HEK293 (cell line): ENCODE results near the gene KDELR1.

Source experiments
- GLI4 ChIP-seq: fragments of 450-650 bp; formaldehyde crosslinking; IDR thresholded peaks from 2 replicates; pipeline ENCODE4 v1.5.1; 2016; ENCODE audit warnings: missing biosample characterization, missing genetic modification characterization
- IKZF3 ChIP-seq: fragments of 450-650 bp; IDR thresholded peaks from 2 replicates; pipeline ENCODE4 v1.5.0; 2018; ENCODE audit warnings: missing biosample characterization, mild to moderate bottlenecking, missing genetic modification characterization, moderate library complexity
- KLF1 ChIP-seq: fragments of 450-650 bp; formaldehyde crosslinking; IDR thresholded peaks from 2 replicates; pipeline ENCODE4 v1.5.1; 2016; ENCODE audit warnings: missing biosample characterization, missing genetic modification characterization
- REPIN1 ChIP-seq: fragments of 450-650 bp; formaldehyde crosslinking; IDR thresholded peaks from 2 replicates; pipeline ENCODE4 v1.5.1; 2017; ENCODE audit warnings: missing biosample characterization, missing genetic modification characterization, low read depth
- SCRT1 ChIP-seq: fragments of 450-650 bp; formaldehyde crosslinking; IDR thresholded peaks from 2 replicates; pipeline ENCODE4 v1.5.1; 2016; ENCODE audit warnings: missing biosample characterization, missing genetic modification characterization, borderline replicate concordance
- SETDB1 ChIP-seq: IDR thresholded peaks from one replicate; pipeline ENCODE4 v1.6.1; 2017; ENCODE audit warnings: mild to moderate bottlenecking, low read length, moderate library complexity, mixed read lengths; ENCODE audit not compliant: insufficient read length
- ZIC2 ChIP-seq: fragments of 450-650 bp; formaldehyde crosslinking; IDR thresholded peaks from 2 replicates; pipeline ENCODE4 v1.5.1; 2016; ENCODE audit warnings: missing biosample characterization, missing genetic modification characterization
- ZNF112 ChIP-seq: fragments of 450-650 bp; formaldehyde crosslinking; IDR thresholded peaks from 2 replicates; pipeline ENCODE4 v1.5.0; 2017; ENCODE audit warnings: missing biosample characterization, missing genetic modification characterization
- ZNF146 ChIP-seq: fragments of 450-650 bp; formaldehyde crosslinking; IDR thresholded peaks from 2 replicates; pipeline ENCODE4 v1.5.1; 2016; ENCODE audit warnings: missing biosample characterization, missing genetic modification characterization
- ZNF19 ChIP-seq: fragments of 450-650 bp; formaldehyde crosslinking; IDR thresholded peaks from 2 replicates; pipeline ENCODE4; 2016; ENCODE audit warnings: missing biosample characterization, missing genetic modification characterization, low read depth
- ZNF2 ChIP-seq: fragments of 450-650 bp; formaldehyde crosslinking; IDR thresholded peaks from 2 replicates; pipeline ENCODE4 v1.5.1; 2016; ENCODE audit warnings: missing biosample characterization, missing genetic modification characterization
- ZNF202 ChIP-seq: fragments of 450-650 bp; formaldehyde crosslinking; IDR thresholded peaks from 2 replicates; pipeline ENCODE4 v1.5.1; 2016; ENCODE audit warnings: missing biosample characterization, missing genetic modification characterization, borderline replicate concordance
- ZNF221 ChIP-seq: fragments of 450-650 bp; formaldehyde crosslinking; IDR thresholded peaks from 2 replicates; pipeline ENCODE4 v1.5.1; 2017; ENCODE audit warnings: missing biosample characterization, missing genetic modification characterization, borderline replicate concordance
- ZNF37A ChIP-seq: fragments of 450-650 bp; IDR thresholded peaks from 2 replicates; pipeline ENCODE4 v1.5.1; 2018; ENCODE audit warnings: missing biosample characterization, missing genetic modification characterization
- ZNF394 ChIP-seq: fragments of 450-650 bp; formaldehyde crosslinking; IDR thresholded peaks from 2 replicates; pipeline ENCODE4 v1.5.1; 2016; ENCODE audit warnings: missing biosample characterization, missing genetic modification characterization, mild to moderate bottlenecking, moderate library complexity, borderline replicate concordance
- ZNF416 ChIP-seq: fragments of 450-650 bp; formaldehyde crosslinking; IDR thresholded peaks from 2 replicates; pipeline ENCODE4 v1.5.1; 2016; ENCODE audit warnings: missing biosample characterization, missing genetic modification characterization
- ZNF433 ChIP-seq: fragments of 450-650 bp; formaldehyde crosslinking; IDR thresholded peaks from 2 replicates; pipeline ENCODE4 v1.5.1; 2016; ENCODE audit warnings: missing biosample characterization, missing genetic modification characterization, low read depth
- ZNF560 ChIP-seq: fragments of 450-650 bp; formaldehyde crosslinking; IDR thresholded peaks from 2 replicates; pipeline ENCODE4 v1.5.1; 2017; ENCODE audit warnings: missing biosample characterization, missing genetic modification characterization, borderline replicate concordance
- ZNF585B ChIP-seq: fragments of 450-650 bp; formaldehyde crosslinking; IDR thresholded peaks from 2 replicates; pipeline ENCODE4 v1.5.1; 2016; ENCODE audit warnings: missing biosample characterization, missing genetic modification characterization
- ZNF621 ChIP-seq: fragments of 450-650 bp; formaldehyde crosslinking; IDR thresholded peaks from 2 replicates; pipeline ENCODE4 v1.5.1; 2017; ENCODE audit warnings: missing biosample characterization, missing genetic modification characterization
- ZNF654 ChIP-seq: fragments of 450-650 bp; formaldehyde crosslinking; IDR thresholded peaks from 2 replicates; pipeline ENCODE4 v1.5.1; 2016; ENCODE audit warnings: low read depth, missing biosample characterization, missing genetic modification characterization
- ZNF785 ChIP-seq: fragments of 450-650 bp; formaldehyde crosslinking; IDR thresholded peaks from 2 replicates; pipeline ENCODE4 v1.5.1; 2016; ENCODE audit warnings: missing biosample characterization, missing genetic modification characterization
- ZNF837 ChIP-seq: fragments of 450-650 bp; formaldehyde crosslinking; IDR thresholded peaks from 2 replicates; pipeline ENCODE4 v1.5.1; 2016; ENCODE audit warnings: missing biosample characterization, missing genetic modification characterization
- ZSCAN16 ChIP-seq: fragments of 450-650 bp; formaldehyde crosslinking; IDR thresholded peaks from 2 replicates; pipeline ENCODE4 v1.5.1; 2016; ENCODE audit warnings: missing biosample characterization, missing genetic modification characterization
- TF ChIP-seq, protein P1 (sequence below): fragments of 450-650 bp; formaldehyde crosslinking; IDR thresholded peaks from 2 replicates; pipeline ENCODE4 v1.5.1; 2016; ENCODE audit warnings: missing biosample characterization, missing genetic modification characterization
- TF ChIP-seq, protein P2 (sequence below): fragments of 450-650 bp; formaldehyde crosslinking; IDR thresholded peaks from 2 replicates; pipeline ENCODE4 v1.5.1; 2016; ENCODE audit warnings: missing biosample characterization, missing genetic modification characterization
- TF ChIP-seq, protein P3 (sequence below): fragments of 450-650 bp; formaldehyde crosslinking; IDR thresholded peaks from 2 replicates; pipeline ENCODE4 v1.5.1; 2016; ENCODE audit warnings: missing biosample characterization, missing genetic modification characterization
- TF ChIP-seq, protein P4 (sequence below): fragments of 450-650 bp; formaldehyde crosslinking; IDR thresholded peaks from 2 replicates; pipeline ENCODE4 v1.5.1; 2016; ENCODE audit warnings: missing biosample characterization, missing genetic modification characterization
- TF ChIP-seq, protein P5 (sequence below): fragments of 450-650 bp; formaldehyde crosslinking; IDR thresholded peaks from 2 replicates; pipeline ENCODE4 v1.5.1; 2016; ENCODE audit warnings: missing biosample characterization, missing genetic modification characterization

KDELR1 gene

DNA sequence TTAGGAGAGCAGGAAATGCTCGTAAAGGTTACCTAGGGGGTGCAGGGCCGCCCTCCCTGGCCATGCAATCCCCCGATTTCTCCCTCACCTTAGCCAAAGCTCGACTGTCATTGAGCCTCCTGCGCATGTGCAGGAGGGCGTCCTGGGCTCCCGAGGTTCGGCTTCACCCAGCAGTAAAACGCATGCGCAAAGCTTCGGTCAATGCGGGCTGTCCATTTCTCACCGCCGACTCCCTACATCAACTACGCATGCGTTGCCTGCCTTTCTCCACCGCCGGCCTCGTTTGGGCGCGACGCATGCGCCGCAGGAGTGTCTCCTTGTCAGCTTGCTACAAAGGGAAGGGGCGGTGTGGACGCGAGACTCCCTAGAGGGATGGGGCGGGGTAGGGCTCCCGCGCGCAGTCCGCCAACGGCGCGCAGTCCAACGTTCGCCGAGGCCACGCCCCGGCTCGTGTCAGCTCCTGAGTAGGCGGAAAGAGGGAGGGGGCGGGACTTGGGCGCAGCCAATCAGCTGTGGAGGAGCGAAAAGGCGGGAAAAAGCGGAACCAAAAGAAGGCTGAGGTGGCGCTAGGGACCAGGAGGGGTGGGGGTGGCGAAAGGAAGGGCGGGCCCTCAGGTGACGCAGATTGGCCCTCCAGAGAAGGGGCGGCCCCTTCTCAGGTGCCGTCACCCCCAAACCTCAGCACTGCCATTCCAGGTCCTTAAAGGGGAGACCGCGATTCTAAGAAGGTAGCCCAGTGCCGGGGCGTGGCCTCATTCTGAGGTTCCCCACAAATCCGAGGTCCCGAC is 27.3 kb downstream of the KDELR1 start, which contains the start of the genes SYNGR4 and TMEM143 (continued):
- TF ChIP-seq, protein P1, sequence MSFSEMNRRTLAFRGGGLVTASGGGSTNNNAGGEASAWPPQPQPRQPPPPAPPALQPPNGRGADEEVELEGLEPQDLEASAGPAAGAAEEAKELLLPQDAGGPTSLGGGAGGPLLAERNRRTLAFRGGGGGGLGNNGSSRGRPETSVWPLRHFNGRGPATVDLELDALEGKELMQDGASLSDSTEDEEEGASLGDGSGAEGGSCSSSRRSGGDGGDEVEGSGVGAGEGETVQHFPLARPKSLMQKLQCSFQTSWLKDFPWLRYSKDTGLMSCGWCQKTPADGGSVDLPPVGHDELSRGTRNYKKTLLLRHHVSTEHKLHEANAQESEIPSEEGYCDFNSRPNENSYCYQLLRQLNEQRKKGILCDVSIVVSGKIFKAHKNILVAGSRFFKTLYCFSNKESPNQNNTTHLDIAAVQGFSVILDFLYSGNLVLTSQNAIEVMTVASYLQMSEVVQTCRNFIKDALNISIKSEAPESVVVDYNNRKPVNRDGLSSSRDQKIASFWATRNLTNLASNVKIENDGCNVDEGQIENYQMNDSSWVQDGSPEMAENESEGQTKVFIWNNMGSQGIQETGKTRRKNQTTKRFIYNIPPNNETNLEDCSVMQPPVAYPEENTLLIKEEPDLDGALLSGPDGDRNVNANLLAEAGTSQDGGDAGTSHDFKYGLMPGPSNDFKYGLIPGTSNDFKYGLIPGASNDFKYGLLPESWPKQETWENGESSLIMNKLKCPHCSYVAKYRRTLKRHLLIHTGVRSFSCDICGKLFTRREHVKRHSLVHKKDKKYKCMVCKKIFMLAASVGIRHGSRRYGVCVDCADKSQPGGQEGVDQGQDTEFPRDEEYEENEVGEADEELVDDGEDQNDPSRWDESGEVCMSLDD, result peak; percentile 97
- TF ChIP-seq ZNF19 (tag by site-specific recombination) (no peak), GLI4 (tag by site-specific recombination) (0 out of 2 replicates have a peak, but pooled peaks have one; percentile 17), SCRT1 (tag by site-specific recombination) (no peak), ZNF837 (tag by site-specific recombination) (no peak), SETDB1 (no peak), ZNF621 (tag by site-specific recombination) (no peak), ZNF560 (no peak), ZNF394 (tag by site-specific recombination) (no peak), ZNF433 (tag by site-specific recombination) (no peak), REPIN1 (tag by site-specific recombination) (no peak), ZNF785 (tag by site-specific recombination) (no peak), ZNF585B (tag by site-specific recombination) (no peak), ZNF2 (tag by site-specific recombination) (no peak), KLF1 (tag by site-specific recombination) (peak; percentile 94), IKZF3 (no peak), ZSCAN16 (tag by site-specific recombination) (no peak), ZNF221 (tag by site-specific recombination) (no peak), ZNF416 (tag by site-specific recombination) (no peak), ZIC2 (tag by site-specific recombination) (peak; percentile 75), ZNF37A (tag by site-specific recombination) (no peak), ZNF654 (tag by site-specific recombination) (no peak), ZNF146 (tag by site-specific recombination) (no peak), ZNF112 (tag by site-specific recombination) (no peak), ZNF202 (no peak)
- TF ChIP-seq, protein P2, sequence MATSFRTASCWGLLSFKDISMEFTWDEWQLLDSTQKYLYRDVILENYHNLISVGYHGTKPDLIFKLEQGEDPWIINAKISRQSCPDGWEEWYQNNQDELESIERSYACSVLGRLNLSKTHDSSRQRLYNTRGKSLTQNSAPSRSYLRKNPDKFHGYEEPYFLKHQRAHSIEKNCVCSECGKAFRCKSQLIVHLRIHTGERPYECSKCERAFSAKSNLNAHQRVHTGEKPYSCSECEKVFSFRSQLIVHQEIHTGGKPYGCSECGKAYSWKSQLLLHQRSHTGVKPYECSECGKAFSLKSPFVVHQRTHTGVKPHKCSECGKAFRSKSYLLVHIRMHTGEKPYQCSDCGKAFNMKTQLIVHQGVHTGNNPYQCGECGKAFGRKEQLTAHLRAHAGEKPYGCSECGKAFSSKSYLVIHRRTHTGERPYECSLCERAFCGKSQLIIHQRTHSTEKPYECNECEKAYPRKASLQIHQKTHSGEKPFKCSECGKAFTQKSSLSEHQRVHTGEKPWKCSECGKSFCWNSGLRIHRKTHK, result no peak
- TF ChIP-seq, protein P3, sequence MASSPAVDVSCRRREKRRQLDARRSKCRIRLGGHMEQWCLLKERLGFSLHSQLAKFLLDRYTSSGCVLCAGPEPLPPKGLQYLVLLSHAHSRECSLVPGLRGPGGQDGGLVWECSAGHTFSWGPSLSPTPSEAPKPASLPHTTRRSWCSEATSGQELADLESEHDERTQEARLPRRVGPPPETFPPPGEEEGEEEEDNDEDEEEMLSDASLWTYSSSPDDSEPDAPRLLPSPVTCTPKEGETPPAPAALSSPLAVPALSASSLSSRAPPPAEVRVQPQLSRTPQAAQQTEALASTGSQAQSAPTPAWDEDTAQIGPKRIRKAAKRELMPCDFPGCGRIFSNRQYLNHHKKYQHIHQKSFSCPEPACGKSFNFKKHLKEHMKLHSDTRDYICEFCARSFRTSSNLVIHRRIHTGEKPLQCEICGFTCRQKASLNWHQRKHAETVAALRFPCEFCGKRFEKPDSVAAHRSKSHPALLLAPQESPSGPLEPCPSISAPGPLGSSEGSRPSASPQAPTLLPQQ (tag by site-specific recombination), result peak; percentile 82
- TF ChIP-seq, protein P4, sequence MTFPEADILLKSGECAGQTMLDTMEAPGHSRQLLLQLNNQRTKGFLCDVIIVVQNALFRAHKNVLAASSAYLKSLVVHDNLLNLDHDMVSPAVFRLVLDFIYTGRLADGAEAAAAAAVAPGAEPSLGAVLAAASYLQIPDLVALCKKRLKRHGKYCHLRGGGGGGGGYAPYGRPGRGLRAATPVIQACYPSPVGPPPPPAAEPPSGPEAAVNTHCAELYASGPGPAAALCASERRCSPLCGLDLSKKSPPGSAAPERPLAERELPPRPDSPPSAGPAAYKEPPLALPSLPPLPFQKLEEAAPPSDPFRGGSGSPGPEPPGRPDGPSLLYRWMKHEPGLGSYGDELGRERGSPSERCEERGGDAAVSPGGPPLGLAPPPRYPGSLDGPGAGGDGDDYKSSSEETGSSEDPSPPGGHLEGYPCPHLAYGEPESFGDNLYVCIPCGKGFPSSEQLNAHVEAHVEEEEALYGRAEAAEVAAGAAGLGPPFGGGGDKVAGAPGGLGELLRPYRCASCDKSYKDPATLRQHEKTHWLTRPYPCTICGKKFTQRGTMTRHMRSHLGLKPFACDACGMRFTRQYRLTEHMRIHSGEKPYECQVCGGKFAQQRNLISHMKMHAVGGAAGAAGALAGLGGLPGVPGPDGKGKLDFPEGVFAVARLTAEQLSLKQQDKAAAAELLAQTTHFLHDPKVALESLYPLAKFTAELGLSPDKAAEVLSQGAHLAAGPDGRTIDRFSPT (tag by site-specific recombination), result no peak
- TF ChIP-seq, protein P5, sequence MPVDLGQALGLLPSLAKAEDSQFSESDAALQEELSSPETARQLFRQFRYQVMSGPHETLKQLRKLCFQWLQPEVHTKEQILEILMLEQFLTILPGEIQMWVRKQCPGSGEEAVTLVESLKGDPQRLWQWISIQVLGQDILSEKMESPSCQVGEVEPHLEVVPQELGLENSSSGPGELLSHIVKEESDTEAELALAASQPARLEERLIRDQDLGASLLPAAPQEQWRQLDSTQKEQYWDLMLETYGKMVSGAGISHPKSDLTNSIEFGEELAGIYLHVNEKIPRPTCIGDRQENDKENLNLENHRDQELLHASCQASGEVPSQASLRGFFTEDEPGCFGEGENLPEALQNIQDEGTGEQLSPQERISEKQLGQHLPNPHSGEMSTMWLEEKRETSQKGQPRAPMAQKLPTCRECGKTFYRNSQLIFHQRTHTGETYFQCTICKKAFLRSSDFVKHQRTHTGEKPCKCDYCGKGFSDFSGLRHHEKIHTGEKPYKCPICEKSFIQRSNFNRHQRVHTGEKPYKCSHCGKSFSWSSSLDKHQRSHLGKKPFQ, result no peak
- TF ChIP-seq, all 188 proteins: peak for 40
